Liver (tissue), 9 donors: ENCODE results near the gene TAP1. TPM values are rescaled to one million over a fixed set of nuclear protein-coding genes. Genes with fewer than 3 reads are reported as not detected.

Experiments used
- DNase-seq: peaks from one replicate; pipeline ENCODE4 v3.0.0-alpha.2; 2017; ENCODE audit warnings: low spot score
- H3K27ac ChIP-seq, 2 donors: one replicate each; pipeline ENCODE4 v1.7.0; 2013; ENCODE audit warnings: inconsistent platforms in 2 of 2, low read length in 2 of 2, control low read depth in 1 of 2, low read depth in 1 of 2, mild to moderate bottlenecking in 1 of 2
- H3K27me3 ChIP-seq, 4 donors: one replicate each; pipeline versions ENCODE4 v1.6.1 to v1.7.0; 2013; ENCODE audit warnings: low read length in 3 of 4, inconsistent platforms in 1 of 4, mild to moderate bottlenecking in 1 of 4, moderate library complexity in 1 of 4; ENCODE audit not compliant: control insufficient read depth in 4 of 4, insufficient read depth in 4 of 4
- H3K36me3 ChIP-seq, 4 donors: one replicate each; pipeline versions ENCODE4 v1.6.1 to v1.7.0; 2013; ENCODE audit warnings: low read length in 3 of 4, mild to moderate bottlenecking in 3 of 4, low read depth in 1 of 4, moderate library complexity in 1 of 4; ENCODE audit not compliant: control insufficient read depth in 4 of 4, insufficient read depth in 3 of 4
- H3K4me1 ChIP-seq, 4 donors: one replicate each; pipeline versions ENCODE4 v1.6.1 to v1.7.0; 2013; ENCODE audit warnings: low read length in 3 of 4, mild to moderate bottlenecking in 3 of 4, moderate library complexity in 1 of 4; ENCODE audit not compliant: control insufficient read depth in 4 of 4, insufficient read depth in 4 of 4
- H3K4me3 ChIP-seq, 3 donors: one replicate each; pipeline versions ENCODE4 v1.6.1 to v1.7.0; 2013; ENCODE audit warnings: low read length in 3 of 3, control low read depth in 1 of 3, low read depth in 1 of 3, mild to moderate bottlenecking in 1 of 3
- H3K9ac ChIP-seq, 2 donors: one replicate each; pipeline ENCODE4 v1.7.0; 2013; ENCODE audit warnings: low read length in 2 of 2, mild to moderate bottlenecking in 2 of 2, moderate library complexity in 2 of 2, control low read depth in 1 of 2, low read depth in 1 of 2
- H3K9me3 ChIP-seq, 4 donors: one replicate each; pipeline versions ENCODE4 v1.6.1 to v1.7.0; 2013; ENCODE audit warnings: low read length in 3 of 4; ENCODE audit not compliant: control insufficient read depth in 4 of 4
- EGR1 ChIP-seq, 2 donors: IDR thresholded peaks; 2 replicates each; pipeline ENCODE4 v1.6.1; 2016 to 2018; ENCODE audit warnings: antibody characterized with exemption in 2 of 2, low read depth in 2 of 2
- FOXA1 ChIP-seq: IDR thresholded peaks from 2 replicates; pipeline ENCODE4 v1.6.1; 2016; ENCODE audit warnings: antibody characterized with exemption
- FOXA2 ChIP-seq: IDR thresholded peaks from 2 replicates; pipeline ENCODE4 v1.6.1; 2016; ENCODE audit warnings: antibody characterized with exemption
- GABPA ChIP-seq, 2 donors: IDR thresholded peaks in 1 of 2; conservative IDR thresholded peaks in 1 of 2; 2 replicates each; pipeline ENCODE4 v1.6.1; 2016; ENCODE audit warnings: antibody characterized with exemption in 2 of 2, mild to moderate bottlenecking in 1 of 2, moderate library complexity in 1 of 2
- HNF4A ChIP-seq, 2 donors: conservative IDR thresholded peaks; 2 replicates each; pipeline ENCODE4 v1.6.1; 2016; ENCODE audit warnings: antibody characterized with exemption in 2 of 2, mild to moderate bottlenecking in 2 of 2
- HNF4G ChIP-seq: IDR thresholded peaks from 2 replicates; pipeline ENCODE4 v1.6.1; 2016; ENCODE audit warnings: antibody characterized with exemption
- NR2F2 ChIP-seq: IDR thresholded peaks from 2 replicates; pipeline ENCODE4 v1.6.1; 2016; ENCODE audit warnings: antibody characterized with exemption
- RAD21 ChIP-seq, 2 donors: IDR thresholded peaks; 2 replicates each; pipeline ENCODE4 v1.6.1; 2016; ENCODE audit warnings: antibody characterized with exemption in 2 of 2, mild to moderate bottlenecking in 2 of 2
- RXRA ChIP-seq, 2 donors: IDR thresholded peaks; 2 replicates each; pipeline ENCODE4 v1.6.1; 2017 to 2018; ENCODE audit warnings: antibody characterized with exemption in 2 of 2, mild to moderate bottlenecking in 1 of 2
- SP1 ChIP-seq: IDR thresholded peaks from 2 replicates; pipeline ENCODE4 v1.6.1; 2018; ENCODE audit warnings: antibody characterized with exemption, mild to moderate bottlenecking
- TAF1 ChIP-seq: conservative IDR thresholded peaks from 2 replicates; pipeline ENCODE4 v1.6.1; 2016; ENCODE audit warnings: antibody characterized with exemption, mild to moderate bottlenecking
- YY1 ChIP-seq: IDR thresholded peaks from 2 replicates; pipeline ENCODE4 v1.6.1; 2016; ENCODE audit warnings: antibody characterized with exemption, mild to moderate bottlenecking
- WGBS: extraction: QIAGEN DNeasy Blood & Tissue Kit; methylation state at CpG from one replicate; pipeline ENCODE4 v1.1.7; 2013; 5-methylcytosine and 5-hydroxymethylcytosine counted together
- polyA plus RNA-seq, 2 donors: library from polyadenylated mRNA; stranded (reverse) in 1 of 2; unstranded in 1 of 2; fragments of 200-250 nt in 1 of 2; fragments of >200 nt in 1 of 2; fragmentation: Nextera tagmentation in 1 of 2; extraction: Ambion mirVana in 1 of 2; gene quantifications; one replicate each; pipeline versions ENCODE4 v1.2.1 to v1.2.3, GENCODE V29; 2013 to 2015
- total RNA-seq, 2 donors: library from RNA; depleted of rRNA; stranded (reverse); fragments of >200 nt; gene quantifications; one replicate each; pipeline ENCODE4 v1.2.3, GENCODE V29; 2014
- TF ChIP-seq, protein P1 (sequence below): IDR thresholded peaks from 2 replicates; pipeline ENCODE4 v1.6.1; 2016; ENCODE audit warnings: antibody characterized with exemption, mild to moderate bottlenecking
- TF ChIP-seq, protein P2 (sequence below): IDR thresholded peaks from 2 replicates; pipeline ENCODE4 v1.6.1; 2016; ENCODE audit warnings: antibody characterized with exemption
- TF ChIP-seq, protein P3 (sequence below): IDR thresholded peaks from 2 replicates; pipeline ENCODE4 v1.6.1; 2016; ENCODE audit warnings: antibody characterized with exemption
- TF ChIP-seq, protein P4 (sequence below): IDR thresholded peaks from 2 replicates; pipeline ENCODE4 v1.6.1; 2016; ENCODE audit warnings: antibody characterized with exemption
- TF ChIP-seq, protein P5 (sequence below): fragments of 150-350 bp; IDR thresholded peaks from 2 replicates; pipeline ENCODE4 v1.5.1; 2017; ENCODE audit warnings: improper control_type of control experiment, low read depth, low read length; ENCODE audit not compliant: missing input control
- donor health status: healthy.
- donor health status: healthy.
- donor health status: healthy.
- donor health status: healthy.
- donor health status: healthy.

Gene TAP1
- total and polyA plus RNA-seq, 4 donors, result 9.8 to 18.2 (median 12.3) TPM

DNA sequence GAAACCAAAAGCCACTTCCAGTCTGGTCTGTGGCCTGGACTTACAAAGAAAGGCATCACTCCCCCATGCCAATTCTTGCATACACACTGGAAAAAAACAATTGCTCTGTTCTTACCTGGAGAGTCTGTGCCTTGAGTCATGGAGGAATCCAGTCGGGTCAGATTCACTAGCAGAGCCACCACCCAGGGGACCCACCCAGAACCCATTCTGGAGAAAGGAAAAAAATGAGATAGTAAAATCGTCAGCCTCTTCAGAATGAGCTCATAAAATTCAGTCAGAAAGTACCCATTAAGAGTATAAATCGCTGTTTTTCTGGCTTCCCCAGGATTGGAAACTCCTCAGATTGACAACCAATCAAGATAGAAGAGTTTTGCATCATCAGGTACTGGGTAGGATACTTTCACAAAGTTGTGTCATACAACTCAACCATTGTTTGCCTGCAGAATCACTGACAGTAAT, 36.7 kb downstream of the TAP1 start, which contains the start of gene HLA-DOB:
TSS of gene HLA-DOB (minus strand) at position 257 of the 459 bp plus-strand sequence. CDS start at position 206, 51 bp downstream.
- Histone ChIP-seq H3K9me3 (no peaks in the 10 kb centered on the region), H3K27ac (no peak within 1 kb of the TSS), H3K4me3 (no peak within 1 kb of the TSS), H3K9ac (no peak within 1 kb of the TSS), H3K4me1 (no peaks in the 10 kb centered on the region), H3K36me3 (no peaks in the 10 kb centered on the region), H3K27me3 (no peaks in the 10 kb centered on the region)
- TF ChIP-seq, protein P1, sequence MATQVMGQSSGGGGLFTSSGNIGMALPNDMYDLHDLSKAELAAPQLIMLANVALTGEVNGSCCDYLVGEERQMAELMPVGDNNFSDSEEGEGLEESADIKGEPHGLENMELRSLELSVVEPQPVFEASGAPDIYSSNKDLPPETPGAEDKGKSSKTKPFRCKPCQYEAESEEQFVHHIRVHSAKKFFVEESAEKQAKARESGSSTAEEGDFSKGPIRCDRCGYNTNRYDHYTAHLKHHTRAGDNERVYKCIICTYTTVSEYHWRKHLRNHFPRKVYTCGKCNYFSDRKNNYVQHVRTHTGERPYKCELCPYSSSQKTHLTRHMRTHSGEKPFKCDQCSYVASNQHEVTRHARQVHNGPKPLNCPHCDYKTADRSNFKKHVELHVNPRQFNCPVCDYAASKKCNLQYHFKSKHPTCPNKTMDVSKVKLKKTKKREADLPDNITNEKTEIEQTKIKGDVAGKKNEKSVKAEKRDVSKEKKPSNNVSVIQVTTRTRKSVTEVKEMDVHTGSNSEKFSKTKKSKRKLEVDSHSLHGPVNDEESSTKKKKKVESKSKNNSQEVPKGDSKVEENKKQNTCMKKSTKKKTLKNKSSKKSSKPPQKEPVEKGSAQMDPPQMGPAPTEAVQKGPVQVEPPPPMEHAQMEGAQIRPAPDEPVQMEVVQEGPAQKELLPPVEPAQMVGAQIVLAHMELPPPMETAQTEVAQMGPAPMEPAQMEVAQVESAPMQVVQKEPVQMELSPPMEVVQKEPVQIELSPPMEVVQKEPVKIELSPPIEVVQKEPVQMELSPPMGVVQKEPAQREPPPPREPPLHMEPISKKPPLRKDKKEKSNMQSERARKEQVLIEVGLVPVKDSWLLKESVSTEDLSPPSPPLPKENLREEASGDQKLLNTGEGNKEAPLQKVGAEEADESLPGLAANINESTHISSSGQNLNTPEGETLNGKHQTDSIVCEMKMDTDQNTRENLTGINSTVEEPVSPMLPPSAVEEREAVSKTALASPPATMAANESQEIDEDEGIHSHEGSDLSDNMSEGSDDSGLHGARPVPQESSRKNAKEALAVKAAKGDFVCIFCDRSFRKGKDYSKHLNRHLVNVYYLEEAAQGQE, result no peak
- TF ChIP-seq, protein P2, sequence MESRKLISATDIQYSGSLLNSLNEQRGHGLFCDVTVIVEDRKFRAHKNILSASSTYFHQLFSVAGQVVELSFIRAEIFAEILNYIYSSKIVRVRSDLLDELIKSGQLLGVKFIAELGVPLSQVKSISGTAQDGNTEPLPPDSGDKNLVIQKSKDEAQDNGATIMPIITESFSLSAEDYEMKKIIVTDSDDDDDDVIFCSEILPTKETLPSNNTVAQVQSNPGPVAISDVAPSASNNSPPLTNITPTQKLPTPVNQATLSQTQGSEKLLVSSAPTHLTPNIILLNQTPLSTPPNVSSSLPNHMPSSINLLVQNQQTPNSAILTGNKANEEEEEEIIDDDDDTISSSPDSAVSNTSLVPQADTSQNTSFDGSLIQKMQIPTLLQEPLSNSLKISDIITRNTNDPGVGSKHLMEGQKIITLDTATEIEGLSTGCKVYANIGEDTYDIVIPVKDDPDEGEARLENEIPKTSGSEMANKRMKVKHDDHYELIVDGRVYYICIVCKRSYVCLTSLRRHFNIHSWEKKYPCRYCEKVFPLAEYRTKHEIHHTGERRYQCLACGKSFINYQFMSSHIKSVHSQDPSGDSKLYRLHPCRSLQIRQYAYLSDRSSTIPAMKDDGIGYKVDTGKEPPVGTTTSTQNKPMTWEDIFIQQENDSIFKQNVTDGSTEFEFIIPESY, result no peak
- TF ChIP-seq FOXA2, result no peak
- TF ChIP-seq NR2F2, result no peak
- TF ChIP-seq YY1, result no peak
- no peak for TF ChIP-seq SP1
- TF ChIP-seq FOXA1, result no peak
- TF ChIP-seq, protein P3, sequence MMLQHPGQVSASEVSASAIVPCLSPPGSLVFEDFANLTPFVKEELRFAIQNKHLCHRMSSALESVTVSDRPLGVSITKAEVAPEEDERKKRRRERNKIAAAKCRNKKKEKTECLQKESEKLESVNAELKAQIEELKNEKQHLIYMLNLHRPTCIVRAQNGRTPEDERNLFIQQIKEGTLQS, result no peak
- TF ChIP-seq RXRA (IDR thresholded peaks at IDR 0.05), result no peak
- TF ChIP-seq RAD21 (IDR thresholded peaks at IDR 0.05), result no peak
- TF ChIP-seq GABPA (IDR thresholded peaks at IDR 0.05 in 1 of 2, conservative IDR thresholded peaks at IDR 0.05 in 1 of 2), result no peak
- no peak for DNase-seq
- 57% methylated on average over 3 of the region's 3 CpGs for WGBS

DNA sequence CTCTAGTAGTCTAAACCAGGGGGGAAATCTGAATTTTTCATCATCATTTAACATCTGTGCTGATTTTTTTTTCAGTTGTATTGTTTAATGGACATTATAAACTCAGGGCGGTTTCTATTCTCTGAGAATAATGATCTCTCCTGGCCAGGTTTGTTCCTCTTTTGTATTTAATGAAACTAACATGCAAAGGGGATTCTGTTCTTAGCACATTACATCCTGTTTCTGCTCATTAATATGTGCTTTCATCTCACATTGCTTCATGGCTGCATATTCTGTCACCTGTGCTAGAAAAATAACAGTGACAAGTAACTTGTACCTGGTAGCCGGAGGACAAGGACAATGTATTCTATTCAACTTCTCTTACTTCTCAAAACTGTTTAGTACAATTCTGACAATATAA, 37.5 kb downstream of the TAP1 start:
- Histone ChIP-seq H3K9ac (no peak overlapping the region), H3K4me3 (no peak overlapping the region), H3K27me3 (no peaks in the 10 kb centered on the region), H3K9me3 (no peaks in the 10 kb centered on the region), H3K36me3 (no peaks in the 10 kb centered on the region), H3K27ac (no peak overlapping the region), H3K4me1 (no peaks in the 10 kb centered on the region)
- no peak for DNase-seq
- 87% methylated on average over 2 of the region's 2 CpGs for WGBS
- TF ChIP-seq HNF4A (conservative IDR thresholded peaks at IDR 0.05) (no peak), EGR1 (IDR thresholded peaks at IDR 0.05; ENCODE audit: low read depth in 2 of 2) (no peak), RAD21 (IDR thresholded peaks at IDR 0.05) (no peak), YY1 (no peak), FOXA2 (no peak), TAF1 (no peak), RXRA (IDR thresholded peaks at IDR 0.05) (no peak), HNF4G (no peak), NR2F2 (no peak), SP1 (no peak), GABPA (IDR thresholded peaks at IDR 0.05 in 1 of 2, conservative IDR thresholded peaks at IDR 0.05 in 1 of 2) (no peak), FOXA1 (no peak)
- TF ChIP-seq, protein P4, sequence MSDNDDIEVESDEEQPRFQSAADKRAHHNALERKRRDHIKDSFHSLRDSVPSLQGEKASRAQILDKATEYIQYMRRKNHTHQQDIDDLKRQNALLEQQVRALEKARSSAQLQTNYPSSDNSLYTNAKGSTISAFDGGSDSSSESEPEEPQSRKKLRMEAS, result no peak
- TF ChIP-seq, protein P5, sequence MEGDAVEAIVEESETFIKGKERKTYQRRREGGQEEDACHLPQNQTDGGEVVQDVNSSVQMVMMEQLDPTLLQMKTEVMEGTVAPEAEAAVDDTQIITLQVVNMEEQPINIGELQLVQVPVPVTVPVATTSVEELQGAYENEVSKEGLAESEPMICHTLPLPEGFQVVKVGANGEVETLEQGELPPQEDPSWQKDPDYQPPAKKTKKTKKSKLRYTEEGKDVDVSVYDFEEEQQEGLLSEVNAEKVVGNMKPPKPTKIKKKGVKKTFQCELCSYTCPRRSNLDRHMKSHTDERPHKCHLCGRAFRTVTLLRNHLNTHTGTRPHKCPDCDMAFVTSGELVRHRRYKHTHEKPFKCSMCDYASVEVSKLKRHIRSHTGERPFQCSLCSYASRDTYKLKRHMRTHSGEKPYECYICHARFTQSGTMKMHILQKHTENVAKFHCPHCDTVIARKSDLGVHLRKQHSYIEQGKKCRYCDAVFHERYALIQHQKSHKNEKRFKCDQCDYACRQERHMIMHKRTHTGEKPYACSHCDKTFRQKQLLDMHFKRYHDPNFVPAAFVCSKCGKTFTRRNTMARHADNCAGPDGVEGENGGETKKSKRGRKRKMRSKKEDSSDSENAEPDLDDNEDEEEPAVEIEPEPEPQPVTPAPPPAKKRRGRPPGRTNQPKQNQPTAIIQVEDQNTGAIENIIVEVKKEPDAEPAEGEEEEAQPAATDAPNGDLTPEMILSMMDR, result no peak
- TF ChIP-seq, protein P2, result no peak
- TF ChIP-seq, protein P1, result no peak
- TF ChIP-seq, protein P3, result no peak
